Bronchial epithelial cell (primary cell): ENCODE results near the gene ESRP2. TPM values are rescaled to one million over a fixed set of nuclear protein-coding genes. Genes with fewer than 3 reads are reported as not detected.

ENCODE experiments used
- DNase-seq: peaks from one replicate; pipeline ENCODE4 v3.0.0-alpha.2; 2010; ENCODE audit warnings: low read depth
- FAIRE-seq: peaks from 2 replicates; lab custom pipeline; 2011; peaks lifted over from hg19 to GRCh38; lab: Jason Lieb, UNC
- H3K27me3 ChIP-seq: 2 replicates; pipeline ENCODE4 v1.5.1; 2011; ENCODE audit warnings: low read length; ENCODE audit not compliant: control insufficient read depth, insufficient read depth
- H3K36me3 ChIP-seq: 2 replicates; pipeline ENCODE4 v1.5.1; 2011; ENCODE audit warnings: low read length; ENCODE audit not compliant: control insufficient read depth, insufficient read depth
- H3K4me3 ChIP-seq: 2 replicates; pipeline ENCODE4 v1.5.1; 2011; ENCODE audit warnings: mild to moderate bottlenecking, low read depth, low read length, control low read depth
- total RNA-seq: library from RNA; depleted of rRNA; stranded (reverse); fragments of >200 nt; gene quantifications from 2 replicates; pipeline ENCODE4 v1.2.1, GENCODE V29; 2014
- TF ChIP-seq, protein P1 (sequence below): IDR thresholded peaks from 2 replicates; pipeline ENCODE4 v1.5.1; 2011; ENCODE audit warnings: mild to moderate bottlenecking, moderate library complexity, low read length, control low read depth, inconsistent platforms; ENCODE audit not compliant: insufficient read depth, severe bottlenecking

The ESRP2 gene
- total RNA-seq, 1 donor from 2014 or later = 49.0 TPM

GRCh38 chr16:68281368-68282063, 45.6 kb upstream of the ESRP2 start:
- FAIRE-seq = no peak
- TF ChIP-seq, protein P1, sequence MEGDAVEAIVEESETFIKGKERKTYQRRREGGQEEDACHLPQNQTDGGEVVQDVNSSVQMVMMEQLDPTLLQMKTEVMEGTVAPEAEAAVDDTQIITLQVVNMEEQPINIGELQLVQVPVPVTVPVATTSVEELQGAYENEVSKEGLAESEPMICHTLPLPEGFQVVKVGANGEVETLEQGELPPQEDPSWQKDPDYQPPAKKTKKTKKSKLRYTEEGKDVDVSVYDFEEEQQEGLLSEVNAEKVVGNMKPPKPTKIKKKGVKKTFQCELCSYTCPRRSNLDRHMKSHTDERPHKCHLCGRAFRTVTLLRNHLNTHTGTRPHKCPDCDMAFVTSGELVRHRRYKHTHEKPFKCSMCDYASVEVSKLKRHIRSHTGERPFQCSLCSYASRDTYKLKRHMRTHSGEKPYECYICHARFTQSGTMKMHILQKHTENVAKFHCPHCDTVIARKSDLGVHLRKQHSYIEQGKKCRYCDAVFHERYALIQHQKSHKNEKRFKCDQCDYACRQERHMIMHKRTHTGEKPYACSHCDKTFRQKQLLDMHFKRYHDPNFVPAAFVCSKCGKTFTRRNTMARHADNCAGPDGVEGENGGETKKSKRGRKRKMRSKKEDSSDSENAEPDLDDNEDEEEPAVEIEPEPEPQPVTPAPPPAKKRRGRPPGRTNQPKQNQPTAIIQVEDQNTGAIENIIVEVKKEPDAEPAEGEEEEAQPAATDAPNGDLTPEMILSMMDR = no peak

GRCh38 chr16:68279726-68280558, 44.0 kb upstream of the ESRP2 start:
- FAIRE-seq (no peak), DNase-seq (no peak)
- no peak overlapping the region for H3K4me3 ChIP-seq
- peaks cover under 1% of the 10 kb centered on the region for H3K36me3 ChIP-seq
- TF ChIP-seq, protein P1 = no peak
- H3K27me3 ChIP-seq = no peaks in the 10 kb centered on the region

More at GRCh38 chr16:68281368-68282063, 45.6 kb upstream of the ESRP2 start:
- no peak overlapping the region for H3K4me3 ChIP-seq
- no peak for DNase-seq
- H3K27me3 ChIP-seq = no peaks in the 10 kb centered on the region
- no peaks in the 10 kb centered on the region for H3K36me3 ChIP-seq

- no peak for DNase-seq
- Histone ChIP-seq H3K4me3 (no peak overlapping the region), H3K36me3 (peaks cover 4% of the 10 kb centered on the region), H3K27me3 (no peaks in the 10 kb centered on the region)
- no peak for FAIRE-seq
- TF ChIP-seq, protein P1 = no peak
These were observed 40.3 kb upstream of the ESRP2 start for GRCh38 chr16:68276223-68276622.

DNA sequence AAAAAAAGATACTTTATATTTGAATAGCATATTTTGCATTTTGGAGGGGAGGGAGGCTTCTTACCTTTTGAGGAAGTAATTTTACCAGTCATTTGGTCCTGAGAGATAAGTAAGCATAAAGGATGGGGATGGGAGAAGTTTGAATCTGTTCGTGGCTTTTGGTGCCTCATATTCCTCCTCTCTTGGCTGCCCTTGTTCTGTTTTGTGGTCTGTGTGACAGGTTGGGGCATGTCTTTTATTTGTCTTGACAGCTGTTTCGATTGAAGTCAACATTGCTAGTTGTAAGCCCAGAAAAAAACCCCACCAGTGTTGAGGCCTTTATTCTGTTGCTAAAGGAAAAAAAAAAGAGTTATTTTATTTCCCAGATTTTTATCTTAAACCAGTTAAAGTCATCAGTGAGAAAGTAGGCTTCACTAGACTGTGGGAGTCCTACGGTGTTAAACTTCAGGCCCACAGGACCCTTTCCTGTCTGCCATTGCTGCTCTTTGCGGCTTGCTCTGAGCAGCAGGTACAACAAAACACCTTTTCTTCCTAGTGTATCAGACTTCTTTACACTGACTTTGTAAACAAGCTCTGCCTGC, 39.8 kb upstream of the ESRP2 start:
- Histone ChIP-seq H3K27me3 (no peaks in the 10 kb centered on the region), H3K36me3 (peaks cover 4% of the 10 kb centered on the region), H3K4me3 (no peak overlapping the region)
- DNase-seq (peak; percentile 88), FAIRE-seq (no peak)
- TF ChIP-seq, protein P1 = no peak

DNA sequence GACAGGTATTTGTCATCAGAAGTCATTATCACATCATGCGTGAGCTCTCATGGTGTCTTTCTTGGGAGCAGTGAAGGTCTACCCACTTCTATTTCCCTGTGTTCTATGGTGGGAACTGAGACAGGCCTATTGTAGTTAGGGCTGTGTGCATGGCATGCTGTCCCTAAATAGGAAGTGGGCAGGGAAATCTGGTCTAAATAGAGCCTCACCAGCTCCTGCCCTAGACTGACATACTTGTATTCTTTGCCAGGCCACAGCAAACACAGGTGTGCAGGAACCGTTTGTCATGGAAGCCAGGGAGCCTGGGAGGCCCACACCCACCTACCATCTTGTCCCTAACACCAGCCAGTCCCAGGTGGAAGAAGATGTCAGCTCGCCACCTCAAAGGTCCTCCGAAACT, 38.5 kb upstream of the ESRP2 start:
- Histone ChIP-seq H3K36me3 (peaks cover 4% of the 10 kb centered on the region), H3K27me3 (no peaks in the 10 kb centered on the region), H3K4me3 (no peak overlapping the region)
- DNase-seq (no peak), FAIRE-seq (no peak)
- TF ChIP-seq, protein P1 = no peak
